Measurements from ENCODE around the gene SPIN2B.
"Not testable (repeated sequence)": the region's sequence is repeated elsewhere in the genome, so short reads cannot be mapped to it uniquely, and the experiment has no call there.

The SPIN2B gene

DNA sequence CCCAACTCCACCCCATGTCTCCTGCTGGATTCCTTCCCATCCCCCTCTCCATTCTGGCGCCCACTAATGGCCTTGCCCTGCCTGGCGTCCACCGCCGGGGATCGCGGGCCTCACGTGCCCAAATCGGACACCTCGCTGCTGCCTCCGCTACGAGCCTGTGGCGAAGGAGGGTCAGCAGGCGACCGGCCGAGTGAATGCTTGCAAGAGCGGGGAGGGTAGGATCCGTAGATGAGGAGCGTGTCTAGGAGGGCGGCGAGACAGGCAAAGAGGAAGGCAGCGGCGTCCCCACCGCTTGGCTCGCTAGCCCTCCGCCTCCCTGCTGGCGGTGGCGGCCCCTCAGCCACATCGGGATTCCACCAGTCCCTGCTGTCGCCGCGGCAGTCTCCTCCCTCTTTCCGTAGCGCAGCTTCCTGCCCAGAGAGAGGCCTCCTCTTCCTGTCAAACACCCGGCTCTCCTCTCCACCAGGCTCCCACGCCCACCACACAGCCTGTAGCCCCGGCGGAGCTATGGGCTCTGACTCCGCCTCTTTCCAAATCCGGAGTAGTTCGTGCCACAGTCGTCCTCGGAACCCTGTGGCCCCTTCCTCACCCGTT, at the start of gene SPIN2B:
Gene SPIN2B (minus strand): TSS at position 387 of the 594 bp plus-strand sequence.
- DNase-seq (ENCODE audit: low read depth in 1 of 2, low spot score in 1 of 2) = peak; percentile 42 to 55

GRCh38 chrX:57156397-57157049, 35.2 kb upstream of the SPIN2B start:
- no peak for DNase-seq (ENCODE audit: low read depth in 1 of 2, low spot score in 1 of 2)

DNA sequence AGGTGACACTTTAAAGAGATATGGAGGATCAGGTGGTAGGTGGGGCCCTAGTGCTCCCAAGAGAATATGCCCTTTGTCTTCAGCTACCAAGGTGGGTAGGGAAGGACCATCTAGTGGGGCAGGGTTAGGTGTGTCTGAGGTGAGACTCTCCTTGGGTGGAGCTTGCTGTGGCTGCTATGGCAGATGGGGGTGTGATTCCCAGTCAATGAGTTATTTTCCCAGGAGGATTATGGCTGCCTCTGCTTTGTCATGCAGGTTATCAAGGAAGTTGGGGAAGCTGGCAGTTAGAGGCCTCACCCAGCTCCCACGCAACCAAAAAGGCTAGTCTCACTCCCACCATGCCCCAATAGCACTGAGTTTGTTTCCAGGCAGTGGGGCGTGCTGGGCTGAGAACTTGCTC, 33.8 kb upstream of the SPIN2B start:
- DNase-seq (ENCODE audit: low read depth in 1 of 2, low spot score in 1 of 2) = no peak

DNA sequence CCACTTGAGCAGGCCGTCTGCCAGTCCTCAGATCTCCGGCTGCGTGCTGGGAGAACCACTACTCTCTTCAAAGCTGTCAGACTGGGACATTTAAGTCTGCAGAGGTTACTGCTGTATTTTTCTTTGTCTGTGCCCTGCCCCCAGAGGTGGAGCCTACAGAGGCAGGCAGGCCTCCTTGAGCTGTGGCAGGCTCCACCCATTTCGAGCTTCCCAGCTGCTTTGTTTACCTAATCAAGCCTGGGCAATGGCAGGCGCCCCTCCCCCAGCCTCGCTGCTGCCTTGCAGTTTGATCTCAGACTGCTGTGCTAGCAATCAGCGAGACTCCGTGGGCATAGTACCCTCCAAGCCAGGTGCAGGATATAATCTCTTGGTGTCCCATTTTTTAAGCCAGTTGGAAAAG, 30.9 kb upstream of the SPIN2B start:
- not testable (repeated sequence) for DNase-seq (ENCODE audit: low read depth in 1 of 2, low spot score in 1 of 2)

DNA sequence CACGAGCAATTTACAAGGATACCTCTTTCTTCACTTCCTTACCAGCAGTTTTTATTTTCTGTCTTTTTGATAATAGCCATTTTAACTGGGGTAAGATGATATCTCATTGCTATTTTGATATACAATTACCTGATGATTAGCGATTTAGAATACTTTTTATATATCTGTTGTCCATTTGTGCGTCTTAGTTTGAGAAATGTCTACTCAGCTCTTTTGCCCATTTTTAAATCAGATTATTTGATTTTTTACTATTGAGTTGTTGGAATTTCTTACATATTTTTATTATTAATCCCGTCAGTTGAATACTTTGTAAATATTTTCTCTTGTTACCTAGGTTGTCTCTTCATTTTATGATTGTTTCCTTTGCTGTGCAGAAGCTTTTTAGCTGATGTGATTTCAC, 17.3 kb upstream of the SPIN2B start:
- no peak for DNase-seq (ENCODE audit: low read depth in 1 of 2, low spot score in 1 of 2)

DNA sequence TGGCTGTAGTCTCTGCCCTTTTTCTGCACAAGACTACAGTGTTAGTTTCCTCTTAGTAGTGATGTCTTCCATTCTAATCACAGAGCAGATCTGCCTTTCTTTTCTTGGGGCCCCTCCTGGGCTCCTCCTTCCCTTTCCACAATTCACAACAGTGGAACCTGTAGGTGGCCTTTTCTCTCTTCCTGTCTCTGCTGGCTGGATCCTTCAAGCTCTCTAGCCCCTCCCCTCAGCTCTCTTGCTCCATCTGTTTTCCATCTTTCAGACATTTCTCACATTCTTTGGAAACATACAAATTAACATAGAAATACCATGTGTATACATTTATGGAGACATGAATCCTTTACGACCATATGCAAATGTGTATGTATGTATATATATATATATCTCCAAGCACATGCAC, 16.2 kb upstream of the SPIN2B start:
- no peak for DNase-seq (ENCODE audit: low read depth in 1 of 2, low spot score in 1 of 2)

- not testable (repeated sequence) for DNase-seq (ENCODE audit: low read depth in 1 of 2, low spot score in 1 of 2)
These were observed 15.7 kb upstream of the SPIN2B start, which contains the start of gene SPIN2A for GRCh38 chrX:57137073-57137472. SPIN2A (minus strand) TSS chrX:57137397; CDS start chrX:57136597, 800 bp downstream.

- not testable (repeated sequence) for DNase-seq (ENCODE audit: low read depth in 1 of 2, low spot score in 1 of 2)
These were observed 15.2 kb upstream of the SPIN2B start for GRCh38 chrX:57136589-57136988.

DNA sequence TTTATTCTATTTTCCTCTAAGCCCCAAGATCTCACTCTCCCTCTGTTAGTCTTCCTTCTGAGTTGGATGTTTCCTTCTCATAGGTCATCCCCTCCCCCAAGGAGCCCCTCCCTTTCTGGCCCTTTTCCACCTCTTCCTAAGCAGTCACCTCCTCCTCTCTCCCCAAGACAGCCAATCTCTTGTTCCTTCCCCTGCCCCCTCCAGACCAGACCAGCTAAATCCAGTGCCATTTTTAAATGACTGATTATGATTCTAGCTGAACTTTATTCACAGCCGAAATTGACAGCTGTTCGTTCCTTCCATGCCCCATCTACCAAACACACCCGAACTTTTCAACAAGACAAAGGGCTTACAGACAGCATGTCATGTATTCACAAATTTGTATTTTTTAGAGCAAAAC, 13.9 kb upstream of the SPIN2B start:
- no peak for DNase-seq (ENCODE audit: low read depth in 1 of 2, low spot score in 1 of 2)

DNA sequence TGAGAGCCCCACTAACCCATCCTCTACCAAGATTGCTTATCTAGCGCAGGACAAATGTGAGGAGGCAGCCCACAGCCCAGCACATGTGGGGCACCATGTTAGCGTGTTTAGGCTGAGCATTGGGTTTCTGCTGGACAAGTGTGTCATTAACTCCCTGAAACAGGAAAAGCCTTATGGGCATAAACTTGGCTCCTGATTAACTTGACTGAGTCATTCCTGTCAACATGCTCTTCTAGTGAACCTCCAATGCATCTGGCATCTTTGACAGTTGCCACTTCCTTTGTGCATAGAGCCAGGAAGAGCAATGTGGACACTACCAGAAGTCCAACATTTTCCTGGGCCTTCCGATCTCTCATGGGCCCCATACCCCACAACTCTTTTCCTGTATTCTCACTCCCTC, 13.4 kb upstream of the SPIN2B start:
- DNase-seq (ENCODE audit: low read depth in 1 of 2, low spot score in 1 of 2) = no peak

- no peak for DNase-seq (ENCODE audit: low read depth in 1 of 2, low spot score in 1 of 2)
These were observed 12.4 kb upstream of the SPIN2B start for GRCh38 chrX:57133706-57134105.

GRCh38 chrX:57133284-57133683, 11.9 kb upstream of the SPIN2B start:
- DNase-seq (ENCODE audit: low read depth in 1 of 2, low spot score in 1 of 2) = not testable (repeated sequence)

DNA sequence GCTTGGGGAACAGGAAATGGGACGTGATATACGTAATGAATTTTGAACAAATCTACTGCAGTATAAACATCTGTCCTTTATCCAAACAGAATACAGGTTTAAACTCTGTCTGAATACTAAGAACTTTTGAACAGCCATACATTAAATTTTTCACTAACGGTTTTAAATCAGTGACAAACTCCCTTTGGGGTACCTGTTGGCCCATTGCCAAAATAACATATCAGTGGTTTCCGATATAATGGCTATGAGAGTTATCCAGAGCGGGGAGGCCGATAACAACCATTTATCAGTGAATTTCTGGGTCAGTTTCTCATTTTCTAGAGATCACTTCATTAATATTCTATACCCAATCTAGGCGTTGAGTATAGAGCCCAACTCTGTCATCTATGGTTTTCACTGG, 10.7 kb upstream of the SPIN2B start:
- no peak for DNase-seq (ENCODE audit: low read depth in 1 of 2, low spot score in 1 of 2)

DNA sequence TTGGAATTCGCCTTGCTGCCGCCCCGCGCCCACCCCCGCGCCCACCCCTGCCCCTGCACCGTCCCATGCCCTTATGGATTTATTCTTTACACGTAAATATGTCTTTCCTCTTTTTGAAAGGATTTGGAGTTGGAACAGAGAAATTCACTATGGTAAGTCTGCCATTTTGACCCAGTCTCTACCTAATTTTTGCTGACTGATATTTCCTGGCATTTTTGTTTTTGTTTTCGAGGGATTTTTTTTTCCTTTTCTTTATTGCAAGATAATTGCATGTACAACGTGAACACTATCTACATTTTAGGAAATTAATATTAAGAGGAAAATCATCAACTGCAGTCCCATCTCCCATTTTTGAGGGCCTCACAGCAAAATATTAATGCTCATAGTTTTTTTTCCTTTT, 468 bp upstream of the SPIN2B start:
- no peak for DNase-seq (ENCODE audit: low read depth in 1 of 2, low spot score in 1 of 2)

- DNase-seq (ENCODE audit: low read depth in 1 of 2, low spot score in 1 of 2) = not testable (repeated sequence)
These were observed 658 bp downstream of the SPIN2B start for GRCh38 chrX:57120619-57121161.

- no peak for DNase-seq (ENCODE audit: low read depth in 1 of 2, low spot score in 1 of 2)
These were observed 1.9 kb downstream of the SPIN2B start for GRCh38 chrX:57119416-57119815.

DNA sequence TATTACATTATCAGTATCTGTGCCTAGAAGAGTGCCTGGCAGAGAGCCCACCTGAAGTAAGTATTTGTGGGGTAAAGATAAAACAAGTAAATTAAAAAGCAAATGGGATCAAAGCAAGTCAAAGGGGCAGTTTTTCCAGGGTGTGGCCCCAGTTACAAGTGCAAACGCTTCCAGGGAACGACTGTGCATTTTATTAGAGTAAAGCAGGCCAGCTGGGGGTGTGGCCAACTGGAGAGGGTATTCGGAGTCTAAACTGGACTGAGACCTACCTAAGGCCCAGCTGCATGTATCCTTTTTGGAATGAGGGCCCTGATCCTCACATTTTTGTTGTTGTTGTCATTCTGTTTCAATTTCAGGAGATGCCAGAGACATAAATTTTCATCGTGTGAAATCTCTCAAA, 3.8 kb downstream of the SPIN2B start:
- DNase-seq (ENCODE audit: low read depth in 1 of 2, low spot score in 1 of 2) = not testable (repeated sequence)

DNA sequence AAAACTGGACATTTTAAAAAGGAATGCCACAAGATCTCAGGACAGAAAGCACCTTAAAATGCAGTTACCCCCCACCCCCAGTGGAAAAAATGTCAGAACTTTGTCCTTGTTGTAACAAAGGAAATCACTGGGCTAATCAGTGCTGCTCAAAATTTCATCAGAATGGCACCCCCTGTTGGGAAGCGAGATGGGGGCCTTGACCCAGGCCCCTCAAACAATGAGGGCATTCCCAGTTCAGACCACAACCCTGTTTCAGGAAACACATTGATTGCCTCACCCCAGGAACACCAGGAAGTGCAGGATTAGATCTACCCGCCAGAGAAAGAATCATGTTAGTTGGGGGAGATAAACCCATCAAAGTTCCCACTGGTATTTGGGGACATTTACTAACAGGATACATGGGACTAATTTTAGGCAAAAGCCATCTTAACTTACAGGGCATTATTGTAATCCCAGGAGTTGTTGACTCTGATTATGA, 16.4 kb downstream of the SPIN2B start:
- DNase-seq (ENCODE audit: low read depth in 1 of 2, low spot score in 1 of 2) = no peak

DNA sequence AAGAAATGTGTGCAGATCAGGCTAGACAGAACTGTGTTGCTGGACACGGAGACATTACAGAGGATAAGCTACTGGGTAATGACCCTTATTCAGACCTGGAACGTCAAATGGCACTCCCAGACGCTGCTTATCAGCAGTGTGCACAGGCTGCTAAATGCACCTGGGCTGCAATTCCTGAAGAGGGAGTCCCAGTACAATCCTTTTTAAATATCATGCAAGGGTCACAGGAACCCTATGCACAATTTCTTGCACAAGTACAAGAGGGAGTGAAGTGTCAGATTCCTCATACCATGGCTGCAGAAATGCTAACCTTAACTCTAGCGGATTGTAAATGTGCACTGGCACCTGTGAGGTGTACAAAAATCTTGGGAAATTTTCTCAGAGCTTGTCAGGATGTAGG, 16.9 kb downstream of the SPIN2B start:
- DNase-seq (ENCODE audit: low read depth in 1 of 2, low spot score in 1 of 2) = no peak

GRCh38 chrX:57103489-57103888, 17.9 kb downstream of the SPIN2B start:
- DNase-seq (ENCODE audit: low read depth in 1 of 2, low spot score in 1 of 2) = no peak

GRCh38 chrX:57102918-57103317, 18.4 kb downstream of the SPIN2B start:
- DNase-seq (ENCODE audit: low read depth in 1 of 2, low spot score in 1 of 2) = not testable (repeated sequence)

DNA sequence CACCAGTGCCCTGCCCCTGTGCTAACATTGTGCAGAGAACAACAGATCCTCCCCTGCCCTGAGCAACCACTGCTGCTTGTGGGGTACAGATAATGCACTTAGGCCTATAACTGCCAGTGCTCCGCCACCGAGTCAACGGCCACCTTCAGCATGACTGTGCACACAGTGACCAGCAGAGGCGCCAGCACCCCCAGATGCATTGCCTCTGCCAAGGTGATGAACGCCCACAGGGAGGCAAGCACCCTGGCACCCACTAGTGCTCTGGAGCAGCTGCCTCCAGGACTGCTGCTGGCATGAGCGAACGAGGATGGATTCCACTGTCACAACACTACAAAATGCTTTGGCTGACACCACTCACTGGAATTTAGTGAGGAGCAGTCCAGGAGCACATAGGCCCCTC, 38.2 kb downstream of the SPIN2B start:
- no peak for DNase-seq (ENCODE audit: low read depth in 1 of 2, low spot score in 1 of 2)

DNA sequence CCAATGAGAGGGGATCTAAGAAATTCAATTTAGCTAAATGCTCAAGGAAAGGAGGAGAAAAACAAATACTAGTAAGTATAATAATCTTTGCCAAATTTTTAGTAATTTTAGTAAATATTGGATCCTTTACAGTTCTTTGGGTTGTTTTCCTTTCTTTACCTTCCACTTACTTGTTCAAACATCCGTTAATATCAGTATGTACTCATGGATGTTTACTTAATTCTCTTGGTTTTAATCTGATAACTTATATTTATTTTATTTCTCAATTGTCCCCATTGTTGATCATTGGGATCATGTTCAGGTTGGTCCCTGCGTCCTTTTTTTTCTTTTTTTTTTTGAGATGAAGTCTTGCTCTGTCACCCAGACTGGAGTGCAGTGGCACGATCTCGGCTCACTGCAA, 46.9 kb downstream of the SPIN2B start:
- no peak for DNase-seq (ENCODE audit: low read depth in 1 of 2, low spot score in 1 of 2)

Data from activated T-helper 1 cell treated with anti-CD3 and anti-CD28 coated beads, Interleukin-2, amount 50 U/mL, for 16 hours (primary cell).